ENCODE data around the gene SLC9A2.

GRCh38 chr2:102672107-102672776 is 52.9 kb downstream of the SLC9A2 start:
- TF ChIP-seq, protein P1, sequence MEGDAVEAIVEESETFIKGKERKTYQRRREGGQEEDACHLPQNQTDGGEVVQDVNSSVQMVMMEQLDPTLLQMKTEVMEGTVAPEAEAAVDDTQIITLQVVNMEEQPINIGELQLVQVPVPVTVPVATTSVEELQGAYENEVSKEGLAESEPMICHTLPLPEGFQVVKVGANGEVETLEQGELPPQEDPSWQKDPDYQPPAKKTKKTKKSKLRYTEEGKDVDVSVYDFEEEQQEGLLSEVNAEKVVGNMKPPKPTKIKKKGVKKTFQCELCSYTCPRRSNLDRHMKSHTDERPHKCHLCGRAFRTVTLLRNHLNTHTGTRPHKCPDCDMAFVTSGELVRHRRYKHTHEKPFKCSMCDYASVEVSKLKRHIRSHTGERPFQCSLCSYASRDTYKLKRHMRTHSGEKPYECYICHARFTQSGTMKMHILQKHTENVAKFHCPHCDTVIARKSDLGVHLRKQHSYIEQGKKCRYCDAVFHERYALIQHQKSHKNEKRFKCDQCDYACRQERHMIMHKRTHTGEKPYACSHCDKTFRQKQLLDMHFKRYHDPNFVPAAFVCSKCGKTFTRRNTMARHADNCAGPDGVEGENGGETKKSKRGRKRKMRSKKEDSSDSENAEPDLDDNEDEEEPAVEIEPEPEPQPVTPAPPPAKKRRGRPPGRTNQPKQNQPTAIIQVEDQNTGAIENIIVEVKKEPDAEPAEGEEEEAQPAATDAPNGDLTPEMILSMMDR (IDR thresholded peaks at IDR 0.05 in 8 of 11, conservative IDR thresholded peaks at IDR 0.05 in 3 of 11), result no peak
- TF ChIP-seq POLR2AphosphoS5 (IDR thresholded peaks at IDR 0.05), result no peak
